ENCODE results near the gene BCAS3.

Gene BCAS3

DNA sequence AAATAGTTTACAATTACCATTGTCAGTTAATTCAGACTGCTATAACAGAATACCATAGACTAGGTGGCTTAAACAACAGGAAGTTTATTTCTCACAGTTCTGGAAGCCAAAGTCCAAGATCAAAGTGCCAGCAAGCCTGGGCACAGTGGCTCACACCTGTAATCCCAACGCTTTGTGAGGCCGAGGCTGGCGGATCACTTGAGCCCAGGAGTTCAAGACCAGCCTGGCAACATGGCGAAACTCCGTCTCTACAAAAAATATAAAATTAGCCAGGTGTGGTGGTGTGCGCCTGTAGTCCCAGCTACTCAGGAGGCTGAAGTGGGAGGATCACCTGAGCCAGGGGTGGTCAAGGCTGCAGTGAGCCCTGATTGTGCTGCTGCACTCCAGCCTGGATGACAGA, 650.7 kb downstream of the BCAS3 start:
- DNase-seq (ENCODE audit: low read depth in 1 of 2, low spot score in 1 of 2), result no peak

DNA sequence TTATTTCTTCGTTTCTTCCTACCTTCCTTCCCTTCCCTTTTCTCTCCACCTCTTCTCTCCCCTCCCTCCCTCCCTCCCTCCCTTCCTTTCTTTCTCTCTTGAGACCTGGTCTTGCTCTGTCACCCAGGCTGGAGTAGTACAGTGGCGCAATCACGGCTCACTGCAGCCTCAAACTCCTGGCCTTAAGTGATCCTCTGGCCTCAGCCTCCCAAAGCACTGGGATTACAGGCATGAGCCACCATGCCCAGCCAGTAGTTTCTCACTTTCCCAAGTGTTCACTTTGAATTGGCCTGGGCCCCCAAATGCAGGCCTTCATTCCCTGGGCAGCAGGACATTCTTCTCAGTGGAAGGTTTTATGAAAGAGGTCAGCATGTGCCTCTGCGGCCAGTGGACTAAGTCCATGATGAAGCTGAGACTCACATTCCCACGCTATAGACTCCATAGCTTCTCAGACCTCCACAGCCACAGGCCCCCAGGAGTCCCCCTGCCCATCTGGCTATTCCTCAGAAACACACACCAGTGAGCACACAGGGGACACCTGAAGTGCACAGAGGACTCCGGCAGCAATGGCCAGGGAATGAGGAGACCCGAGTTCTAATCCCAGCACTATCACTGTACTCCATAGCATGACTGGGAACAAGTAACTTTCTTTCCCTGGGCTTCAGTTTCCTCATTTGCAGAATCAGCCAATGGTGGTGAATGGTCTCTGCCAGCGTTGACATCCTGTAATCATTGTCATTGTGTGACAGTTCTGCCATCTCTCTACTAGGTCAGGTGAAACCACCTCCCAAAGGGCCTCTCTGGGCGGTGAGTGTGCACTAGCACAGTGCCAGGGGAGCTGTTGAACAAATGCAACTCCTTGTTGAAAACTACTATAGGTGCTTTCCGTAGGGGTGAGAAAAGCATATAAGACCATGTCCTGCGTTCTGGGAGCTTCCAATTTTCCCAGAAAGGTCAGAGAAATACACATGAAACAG, 652.8 kb downstream of the BCAS3 start:
- DNase-seq (ENCODE audit: low read depth in 1 of 2, low spot score in 1 of 2), result no peak

DNA sequence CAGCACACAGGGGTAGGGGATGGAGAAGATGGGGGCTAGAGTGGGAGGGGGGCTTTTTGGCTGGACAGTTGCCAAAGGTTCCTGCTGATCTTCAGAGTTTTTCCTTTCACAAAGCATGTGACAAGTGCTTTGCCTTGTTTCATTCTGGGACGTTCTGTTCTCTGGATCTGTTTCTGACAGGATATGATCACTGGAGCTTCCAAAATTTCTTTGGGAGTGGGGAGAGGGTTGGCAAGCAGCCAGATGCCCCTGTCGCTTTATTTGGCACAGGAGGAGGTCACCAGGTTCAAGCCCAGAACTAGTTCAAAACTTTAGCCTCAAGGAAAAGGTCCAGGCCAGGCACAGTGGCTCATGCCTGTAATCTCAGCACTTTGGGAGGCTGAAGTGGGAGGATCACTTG, 653.5 kb downstream of the BCAS3 start:
- DNase-seq (ENCODE audit: low read depth in 1 of 2, low spot score in 1 of 2), result no peak

- no peak for DNase-seq (ENCODE audit: low read depth in 1 of 2, low spot score in 1 of 2)
These were observed 654.2 kb downstream of the BCAS3 start for GRCh38 chr17:61331886-61332285.

DNA sequence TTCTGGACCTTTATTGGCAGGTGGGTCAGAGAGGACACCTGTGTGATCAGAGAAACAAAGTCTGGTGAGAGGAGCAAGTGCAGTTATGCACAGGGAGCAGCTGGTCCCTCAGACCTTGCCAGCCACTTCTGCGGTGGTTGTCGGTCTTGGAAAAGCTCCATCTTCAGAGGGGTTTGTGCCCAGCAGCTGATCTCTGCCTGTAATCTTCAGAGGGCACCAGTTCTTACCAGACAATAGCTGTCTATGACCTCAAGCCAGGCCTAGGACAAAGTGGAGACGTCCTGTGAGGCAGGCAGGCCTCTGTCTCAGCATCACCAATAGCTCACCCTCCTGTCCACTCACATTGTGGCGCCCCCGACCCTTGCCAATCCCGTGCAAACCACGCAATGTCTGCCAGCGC, 655.5 kb downstream of the BCAS3 start:
- no peak for DNase-seq (ENCODE audit: low read depth in 1 of 2, low spot score in 1 of 2)

DNA sequence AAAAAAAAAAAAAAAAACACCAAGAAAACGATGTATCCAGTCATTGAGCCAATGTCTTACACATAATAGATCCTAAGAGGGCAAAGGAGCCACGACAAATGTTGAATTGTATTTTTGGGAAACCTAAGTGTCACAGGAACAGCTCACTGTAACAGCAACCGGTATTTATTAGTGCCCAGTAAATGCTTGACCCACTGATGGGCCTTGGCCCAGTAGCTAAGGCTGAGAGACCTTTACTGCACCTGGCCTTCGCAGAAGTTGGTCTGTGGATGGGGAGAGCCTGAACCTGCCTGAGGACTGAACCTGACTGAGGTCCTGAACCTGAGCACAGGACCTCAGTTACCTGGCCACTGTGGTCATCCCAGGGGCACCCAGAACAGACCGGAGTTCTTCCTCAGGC, 657.0 kb downstream of the BCAS3 start:
- DNase-seq (ENCODE audit: low read depth in 1 of 2, low spot score in 1 of 2), result no peak

- DNase-seq (ENCODE audit: low read depth in 1 of 2, low spot score in 1 of 2), result no peak
These were observed 657.6 kb downstream of the BCAS3 start for GRCh38 chr17:61335105-61335844.

- no peak for DNase-seq (ENCODE audit: low read depth in 1 of 2, low spot score in 1 of 2)
These were observed 658.4 kb downstream of the BCAS3 start for GRCh38 chr17:61335845-61336655.

GRCh38 chr17:61337290-61337689, 659.6 kb downstream of the BCAS3 start:
- no peak for DNase-seq (ENCODE audit: low read depth in 1 of 2, low spot score in 1 of 2)

DNA sequence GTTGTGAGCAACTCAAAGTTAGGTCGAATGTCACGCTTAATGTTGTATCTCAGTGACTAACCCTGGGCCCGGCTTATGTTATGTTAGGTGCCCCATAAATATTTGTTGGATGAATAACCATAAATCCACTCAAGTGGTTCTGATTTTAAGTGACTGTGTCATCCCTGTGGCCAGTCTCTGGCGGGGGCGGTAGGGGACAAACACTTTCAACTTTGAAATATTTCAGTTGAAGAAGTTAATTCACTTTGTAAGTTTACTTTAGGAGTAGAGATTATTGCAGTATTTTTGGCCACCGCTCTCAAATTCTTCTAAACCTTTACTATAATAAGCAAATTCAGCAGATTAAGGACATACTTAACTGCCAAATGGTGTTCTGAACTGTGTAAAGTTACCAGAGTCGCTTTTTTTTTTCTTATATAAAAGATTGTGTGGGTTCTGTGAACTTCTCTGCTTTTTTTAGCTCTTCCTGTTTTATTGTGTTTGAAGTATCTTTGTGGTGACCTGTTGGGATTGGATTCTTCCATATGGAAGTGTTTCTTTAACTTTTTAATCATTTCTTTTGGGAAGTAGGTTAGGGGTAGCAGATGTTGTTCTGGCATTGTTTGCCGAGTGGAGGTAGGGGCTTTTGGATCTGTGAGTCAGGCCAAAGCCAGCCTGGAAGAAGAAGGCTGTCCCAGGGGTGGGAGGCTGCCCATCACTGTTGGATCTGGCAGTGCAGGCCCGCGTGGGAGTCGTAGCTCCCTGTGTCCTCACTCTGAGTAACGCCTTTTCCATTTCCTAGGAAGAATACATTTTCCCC, 660.5 kb downstream of the BCAS3 start:
- no peak for DNase-seq (ENCODE audit: low read depth in 1 of 2, low spot score in 1 of 2)

GRCh38 chr17:61338874-61339478, 661.3 kb downstream of the BCAS3 start:
- DNase-seq (ENCODE audit: low read depth in 1 of 2, low spot score in 1 of 2), result no peak

- DNase-seq (ENCODE audit: low read depth in 1 of 2, low spot score in 1 of 2), result no peak
These were observed 663.0 kb downstream of the BCAS3 start for GRCh38 chr17:61340431-61341209.

DNA sequence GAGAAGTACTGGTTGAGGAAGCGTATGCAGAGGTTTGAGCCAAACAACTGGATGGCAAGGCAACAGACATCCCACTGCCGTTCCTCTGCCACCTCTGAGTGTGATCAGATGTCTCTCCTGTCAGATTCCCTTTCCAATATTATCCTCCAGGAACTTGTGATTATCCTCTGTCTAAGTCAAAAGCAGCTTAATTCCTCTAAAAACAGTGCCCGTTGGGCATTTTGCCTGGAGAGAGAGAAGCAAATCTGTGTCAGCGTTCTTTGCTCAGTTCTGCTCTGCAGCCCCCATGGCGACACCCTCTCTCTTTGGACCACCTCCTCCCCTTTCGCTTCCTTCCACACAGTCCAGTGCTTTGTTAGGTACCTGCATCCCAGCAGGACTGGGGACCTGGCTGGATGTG, 665.9 kb downstream of the BCAS3 start:
- no peak for DNase-seq (ENCODE audit: low read depth in 1 of 2, low spot score in 1 of 2)

DNA sequence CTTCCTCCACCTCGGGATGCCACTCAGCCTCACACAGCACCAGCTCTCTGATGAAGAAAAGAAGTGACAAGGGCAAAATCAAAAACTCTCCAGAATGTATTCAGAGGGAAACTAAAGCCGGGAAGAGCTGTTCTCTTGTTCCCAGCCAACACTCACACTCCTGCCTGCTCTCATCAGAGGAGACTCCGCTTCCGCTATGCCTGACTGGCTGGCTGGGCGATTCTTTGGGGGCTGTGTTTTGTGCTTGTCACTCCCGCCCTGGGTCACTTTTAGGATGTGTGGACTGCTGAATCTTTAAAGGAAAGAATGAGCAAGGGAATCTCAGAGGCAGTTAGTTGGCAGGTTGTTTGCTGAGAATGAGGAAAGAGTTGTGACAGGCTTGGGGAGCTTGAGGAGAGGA, 667.4 kb downstream of the BCAS3 start:
- no peak for DNase-seq (ENCODE audit: low read depth in 1 of 2, low spot score in 1 of 2)

DNA sequence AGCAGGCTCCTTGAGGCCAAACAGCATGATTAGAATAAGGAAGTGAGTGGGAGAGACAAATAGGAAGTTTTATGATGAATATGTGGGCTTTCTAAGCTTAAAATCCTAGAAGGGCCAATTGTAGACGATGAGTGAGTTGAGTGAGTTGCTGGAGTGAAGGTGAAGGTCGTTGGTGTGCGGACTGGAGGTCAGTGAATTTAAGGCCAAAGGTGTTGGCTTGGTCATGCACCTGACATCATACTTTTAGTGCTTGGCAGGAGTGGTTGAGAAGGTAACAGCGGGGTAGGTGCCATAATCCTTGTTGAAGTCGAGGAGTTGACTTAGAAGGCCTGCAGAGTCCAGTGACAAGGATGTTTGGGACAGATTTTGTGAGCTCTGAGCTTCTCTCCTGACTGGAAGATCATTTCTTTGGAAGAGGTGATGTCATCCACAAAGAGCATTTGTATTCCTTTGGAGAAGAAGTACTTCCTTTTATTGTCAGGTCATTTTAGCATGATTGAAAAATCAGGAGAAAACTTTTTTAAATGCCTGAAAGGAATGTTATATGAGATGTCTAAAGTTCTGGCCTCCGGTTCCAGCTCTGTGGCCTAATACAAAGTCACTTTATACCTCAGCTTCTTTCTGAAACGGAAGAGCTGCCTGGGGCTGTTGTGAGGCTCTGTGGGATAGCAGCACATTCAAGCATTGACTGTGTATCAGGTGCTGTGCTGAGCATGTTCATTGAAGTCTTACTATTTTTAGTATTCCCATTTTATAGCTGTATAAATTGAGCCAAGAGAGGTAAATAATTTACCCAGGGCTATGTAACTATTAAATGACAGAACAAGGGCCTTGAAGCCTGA, 668.4 kb downstream of the BCAS3 start:
- no peak for DNase-seq (ENCODE audit: low read depth in 1 of 2, low spot score in 1 of 2)

DNA sequence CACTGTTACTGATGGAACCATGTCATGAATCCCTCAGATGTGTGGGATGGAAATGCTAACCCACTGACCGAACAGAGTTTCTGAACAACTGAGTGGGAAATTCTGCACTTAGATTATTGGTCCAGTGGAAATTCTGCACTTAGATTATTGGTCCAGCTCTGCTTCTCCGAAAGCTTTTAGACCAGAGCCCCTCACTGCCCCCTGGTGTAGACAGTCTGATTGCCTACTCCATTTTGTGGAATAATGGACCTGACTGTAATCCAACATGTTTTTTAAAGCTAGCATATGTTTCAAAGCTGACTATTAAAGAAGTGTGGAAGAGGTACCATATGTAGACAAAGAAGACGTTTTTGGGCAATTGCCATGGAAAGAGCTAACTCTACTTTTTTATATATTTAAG, 671.7 kb downstream of the BCAS3 start:
- no peak for DNase-seq (ENCODE audit: low read depth in 1 of 2, low spot score in 1 of 2)

DNA sequence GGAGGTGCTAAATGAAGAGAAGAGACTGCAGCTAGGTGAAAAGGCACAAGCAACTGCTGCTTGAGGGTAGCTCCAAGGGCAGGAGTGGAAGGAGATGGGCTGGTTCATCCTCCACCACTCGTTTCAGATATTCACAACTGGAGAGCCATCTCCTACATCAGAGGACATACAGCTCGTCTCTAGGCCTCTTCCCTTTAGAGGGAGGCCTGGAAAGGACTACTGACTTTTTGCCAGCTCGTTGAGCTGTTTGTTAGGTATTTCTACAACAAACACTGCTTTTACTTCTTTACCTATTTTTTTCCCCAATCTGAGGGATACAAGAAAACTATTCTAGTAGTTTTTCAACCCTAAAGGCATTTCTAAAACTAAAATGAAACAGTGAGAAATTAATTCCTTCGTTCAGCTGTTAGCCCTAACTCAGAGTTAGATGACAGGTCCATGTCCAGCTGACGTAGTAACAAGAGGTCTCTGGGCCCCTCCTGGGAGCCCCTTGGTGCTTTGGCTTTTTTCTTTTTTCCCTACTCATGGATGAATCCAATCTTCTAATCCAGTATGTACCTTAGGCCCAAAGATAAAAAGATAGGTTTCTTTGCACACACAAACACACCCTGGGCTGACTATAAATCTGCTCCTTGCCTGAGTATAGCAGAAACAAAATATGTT, 674.2 kb downstream of the BCAS3 start:
- no peak for DNase-seq (ENCODE audit: low read depth in 1 of 2, low spot score in 1 of 2)

DNA sequence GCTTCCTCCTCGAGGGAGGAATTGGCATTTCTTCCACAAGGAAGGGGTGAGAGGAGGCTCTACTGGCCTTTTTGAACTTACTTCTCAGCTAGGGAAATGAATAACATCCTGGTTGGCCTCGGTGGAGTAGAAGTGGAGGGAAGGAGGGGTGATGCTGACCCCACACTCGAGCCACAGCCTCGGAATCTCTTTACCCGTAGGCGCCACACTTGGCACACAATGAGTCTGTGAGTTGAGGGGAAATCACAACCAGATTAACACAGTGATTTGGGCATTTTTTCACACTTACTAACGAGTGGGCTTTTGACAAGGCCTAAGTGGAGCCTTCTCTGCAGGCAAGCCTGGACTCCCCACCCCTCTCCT, 674.7 kb downstream of the BCAS3 start:
- no peak for DNase-seq (ENCODE audit: low read depth in 1 of 2, low spot score in 1 of 2)

Data from activated T-helper 1 cell treated with anti-CD3 and anti-CD28 coated beads, Interleukin-2, amount 50 U/mL, for 16 hours (primary cell).